ENCODE data around the gene RPS16.

DNA sequence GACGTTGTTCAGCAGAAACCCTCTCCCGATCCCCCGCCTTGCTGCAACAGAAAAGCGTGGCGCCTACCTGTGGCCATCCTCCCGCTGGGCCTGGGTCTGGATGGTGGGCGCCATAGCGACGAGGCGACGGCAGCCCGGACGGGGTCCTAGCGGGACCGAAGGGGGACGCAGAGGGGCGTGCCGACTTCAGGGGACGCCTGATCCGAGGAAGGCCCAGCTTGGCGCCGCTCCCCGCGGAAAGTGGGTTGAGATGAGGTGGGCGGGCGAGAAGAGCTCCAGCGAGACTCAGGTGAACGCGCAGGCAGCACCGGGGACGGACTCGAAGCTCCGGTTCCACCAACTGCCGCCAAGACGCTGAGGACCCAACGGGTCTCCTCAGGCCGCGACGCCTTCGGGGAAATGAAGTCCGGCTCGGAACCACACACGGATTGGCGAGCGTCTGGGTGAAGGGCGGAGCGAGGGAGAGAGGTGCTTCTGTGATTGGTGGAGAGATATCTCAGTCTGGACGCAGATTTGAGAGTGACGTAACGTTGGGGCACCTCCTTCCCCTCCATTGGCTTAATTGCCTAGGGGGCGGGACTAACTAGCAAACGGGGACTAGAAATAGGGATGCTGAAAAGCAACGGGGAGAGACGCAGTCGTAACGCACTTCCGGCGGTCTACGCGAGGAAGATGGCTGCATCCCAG lies 44.9 kb downstream of the RPS16 start, which contains the start of the genes MED29 and PAF1:
- TF ChIP-seq, protein P1, sequence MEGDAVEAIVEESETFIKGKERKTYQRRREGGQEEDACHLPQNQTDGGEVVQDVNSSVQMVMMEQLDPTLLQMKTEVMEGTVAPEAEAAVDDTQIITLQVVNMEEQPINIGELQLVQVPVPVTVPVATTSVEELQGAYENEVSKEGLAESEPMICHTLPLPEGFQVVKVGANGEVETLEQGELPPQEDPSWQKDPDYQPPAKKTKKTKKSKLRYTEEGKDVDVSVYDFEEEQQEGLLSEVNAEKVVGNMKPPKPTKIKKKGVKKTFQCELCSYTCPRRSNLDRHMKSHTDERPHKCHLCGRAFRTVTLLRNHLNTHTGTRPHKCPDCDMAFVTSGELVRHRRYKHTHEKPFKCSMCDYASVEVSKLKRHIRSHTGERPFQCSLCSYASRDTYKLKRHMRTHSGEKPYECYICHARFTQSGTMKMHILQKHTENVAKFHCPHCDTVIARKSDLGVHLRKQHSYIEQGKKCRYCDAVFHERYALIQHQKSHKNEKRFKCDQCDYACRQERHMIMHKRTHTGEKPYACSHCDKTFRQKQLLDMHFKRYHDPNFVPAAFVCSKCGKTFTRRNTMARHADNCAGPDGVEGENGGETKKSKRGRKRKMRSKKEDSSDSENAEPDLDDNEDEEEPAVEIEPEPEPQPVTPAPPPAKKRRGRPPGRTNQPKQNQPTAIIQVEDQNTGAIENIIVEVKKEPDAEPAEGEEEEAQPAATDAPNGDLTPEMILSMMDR (conservative IDR thresholded peaks at IDR 0.05 in 1 of 2, IDR thresholded peaks at IDR 0.05 in 1 of 2; ENCODE audit: extremely low read depth in 1 of 2, insufficient read depth in 1 of 2, low read depth in 1 of 2, low read length in 2 of 2), result peak in 1 of 2 donors; percentile 12
- no peak for TF ChIP-seq EZH2 (IDR thresholded peaks at IDR 0.05; ENCODE audit: borderline replicate concordance, low read length)

Measured in mammary epithelial cell (primary cell).